Testis (tissue), 2 donors: ENCODE results near the gene CPHXL2.

Experiments
- POLR2A ChIP-seq: fragments of 450-650 bp; IDR thresholded peaks from one replicate; pipeline ENCODE4 v1.6.1; 2017; ENCODE audit warnings: antibody characterized with exemption, mild to moderate bottlenecking, moderate library complexity
- TF ChIP-seq, protein P1 (sequence below), 3 experiments: fragments of 450-650 bp in 2 of 3; fragments of 200-600 bp in 1 of 3; sonication (generic) in 1 of 3; IDR thresholded peaks; one replicate each; pipeline ENCODE4 v1.5.1; 2016 to 2019; ENCODE audit warnings: antibody characterized with exemption in 3 of 3, mild to moderate bottlenecking in 2 of 3, moderate library complexity in 1 of 3

- TF ChIP-seq, protein P1, sequence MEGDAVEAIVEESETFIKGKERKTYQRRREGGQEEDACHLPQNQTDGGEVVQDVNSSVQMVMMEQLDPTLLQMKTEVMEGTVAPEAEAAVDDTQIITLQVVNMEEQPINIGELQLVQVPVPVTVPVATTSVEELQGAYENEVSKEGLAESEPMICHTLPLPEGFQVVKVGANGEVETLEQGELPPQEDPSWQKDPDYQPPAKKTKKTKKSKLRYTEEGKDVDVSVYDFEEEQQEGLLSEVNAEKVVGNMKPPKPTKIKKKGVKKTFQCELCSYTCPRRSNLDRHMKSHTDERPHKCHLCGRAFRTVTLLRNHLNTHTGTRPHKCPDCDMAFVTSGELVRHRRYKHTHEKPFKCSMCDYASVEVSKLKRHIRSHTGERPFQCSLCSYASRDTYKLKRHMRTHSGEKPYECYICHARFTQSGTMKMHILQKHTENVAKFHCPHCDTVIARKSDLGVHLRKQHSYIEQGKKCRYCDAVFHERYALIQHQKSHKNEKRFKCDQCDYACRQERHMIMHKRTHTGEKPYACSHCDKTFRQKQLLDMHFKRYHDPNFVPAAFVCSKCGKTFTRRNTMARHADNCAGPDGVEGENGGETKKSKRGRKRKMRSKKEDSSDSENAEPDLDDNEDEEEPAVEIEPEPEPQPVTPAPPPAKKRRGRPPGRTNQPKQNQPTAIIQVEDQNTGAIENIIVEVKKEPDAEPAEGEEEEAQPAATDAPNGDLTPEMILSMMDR (IDR thresholded peaks at IDR 0.05): no peak
- TF ChIP-seq POLR2A: no peak
These were observed 16.5 kb downstream of the CPHXL2 start for GRCh38 chr16:75660321-75660720.
